ENCODE data around the gene ZDHHC14. TPM values are rescaled to one million over a fixed set of nuclear protein-coding genes. Genes with fewer than 3 reads are reported as not detected.

ZDHHC14 gene
- total RNA-seq, 1 experiment from 2014 or later = 1.7 TPM

- no peaks in the 10 kb centered on the region for H3K79me1 ChIP-seq (ENCODE audit: insufficient read depth, low read depth, low read length, poor library complexity, severe bottlenecking)
- Mint-ChIP-seq H3K4me3 (no peak overlapping the region), H3K36me3 (ENCODE audit: insufficient read depth in 1 of 3, low read depth in 3 of 3) (no peaks in the 10 kb centered on the region), H3K4me1 (peaks cover 25 to 37% of the 10 kb centered on the region in 2 experiments), H3K27me3 (ENCODE audit: low read depth) (no peaks in the 10 kb centered on the region), H3K9me3 (no peaks in the 10 kb centered on the region), H3K27ac (no peak overlapping the region; a peak in 1 of 7 replicates)
- H3K4me1 ChIP-seq (ENCODE audit: insufficient read depth, low read length) = peaks cover 7% of the 10 kb centered on the region; the same call in 1 of the 2 replicates
- H3K27me3 ChIP-seq (ENCODE audit: insufficient read depth, low read length) = no peaks in the 10 kb centered on the region
- H3K14ac ChIP-seq (ENCODE audit: insufficient read depth, low read length) = no peak overlapping the region
- no peak overlapping the region for H3K18ac ChIP-seq (ENCODE audit: insufficient read length, low read depth, low read length)
- no peak overlapping the region for H2BK5ac ChIP-seq (ENCODE audit: insufficient read length, low read length)
- H2BK120ac ChIP-seq (ENCODE audit: low read depth, low read length, poor library complexity, severe bottlenecking) = no peak overlapping the region
- no CpG with 5 or more reads among the region's 9 CpGs for WGBS (ENCODE audit: extremely low coverage, insufficient read length, low lambda C conversion rate)
- H2BK15ac ChIP-seq (ENCODE audit: low read depth, low read length) = no peak overlapping the region
- no peak overlapping the region for H4K8ac ChIP-seq (replicated peaks; ENCODE audit: insufficient read length, low read depth, low read length)
- H2BK20ac ChIP-seq (ENCODE audit: low read depth, low read length, poor library complexity, severe bottlenecking) = no peak overlapping the region
- no peaks in the 10 kb centered on the region for H3K9me3 ChIP-seq (ENCODE audit: control insufficient read depth, low read depth, low read length)
- no peaks in the 10 kb centered on the region for H3K23me2 ChIP-seq (ENCODE audit: insufficient read length, low read depth, low read length, poor library complexity, severe bottlenecking)
- H4K5ac ChIP-seq (ENCODE audit: insufficient read length, low read depth, low read length) = no peak overlapping the region
- no peak overlapping the region for H2AK5ac ChIP-seq (ENCODE audit: insufficient read length, low read length)
- H3K27ac ChIP-seq (ENCODE audit: insufficient read length, low read depth, low read length) = no peak overlapping the region
- H4K91ac ChIP-seq (ENCODE audit: insufficient read length, low read depth, low read length) = no peak overlapping the region
- DNase-seq = no peak
- H2BK12ac ChIP-seq (ENCODE audit: insufficient read length, low read depth, low read length) = no peak overlapping the region
- TF ChIP-seq CTCF (conservative IDR thresholded peaks at IDR 0.05) = no peak
- H3K23ac ChIP-seq (ENCODE audit: insufficient read length, low read depth, low read length) = no peak overlapping the region
- no peaks in the 10 kb centered on the region for H3K79me2 ChIP-seq (ENCODE audit: insufficient read depth, low read length)
- H3K4me2 ChIP-seq (ENCODE audit: insufficient read depth, insufficient read length, low read length) = no peak overlapping the region
- no peak overlapping the region for H2AFZ ChIP-seq (ENCODE audit: low read length)
- no peak overlapping the region for H3T11ph ChIP-seq (ENCODE audit: low read length)
- no peak overlapping the region for H3K9ac ChIP-seq (ENCODE audit: extremely low read depth, insufficient read length, low read length)
- H3K56ac ChIP-seq (ENCODE audit: insufficient read length, low read depth, low read length) = no peak overlapping the region
- H3K4ac ChIP-seq (ENCODE audit: low read depth, low read length) = no peak overlapping the region
- no peaks in the 10 kb centered on the region for H4K20me1 ChIP-seq (ENCODE audit: control insufficient read depth, insufficient read depth, insufficient read length)
Observed at GRCh38 chr6:157460182-157460999, 79.4 kb downstream of the ZDHHC14 start.

Measured in H9 (cell line).